DND-41 (cell line): ENCODE results near the gene CCBE1.

Experiments used
- ATAC-seq: fragments of 200-7000 bp; cut with Tn5 transposase; 3 replicates; pipeline ENCODE4 v1.9.1; 2021; ENCODE audit warnings: low read depth; ENCODE audit not compliant: insufficient read depth
- DNase-seq: peaks from one replicate; pipeline ENCODE4 v3.0.0-alpha.2; 2020
- H2AFZ ChIP-seq: 2 replicates; pipeline ENCODE4 v1.6.0; 2012; ENCODE audit warnings: low read depth, low read length
- H3K27ac ChIP-seq: 2 replicates; pipeline ENCODE4 v1.5.1; 2012; ENCODE audit warnings: low read length, inconsistent platforms
- H3K27me3 ChIP-seq: fragments of 200-600 bp; sonication (generic); 2 replicates; pipeline ENCODE4 v1.6.0; 2012; ENCODE audit warnings: low read length, mild to moderate bottlenecking, inconsistent platforms; ENCODE audit not compliant: insufficient read depth, poor library complexity
- H3K36me3 ChIP-seq: 2 replicates; pipeline ENCODE4 v1.5.1; 2012; ENCODE audit warnings: low read length, inconsistent platforms; ENCODE audit not compliant: insufficient read depth
- H3K4me1 ChIP-seq: 2 replicates; pipeline ENCODE4 v1.5.1; 2012; ENCODE audit warnings: mild to moderate bottlenecking, low read length; ENCODE audit not compliant: insufficient read depth
- H3K4me2 ChIP-seq: 2 replicates; pipeline ENCODE4 v1.6.0; 2012; ENCODE audit warnings: mild to moderate bottlenecking, moderate library complexity, low read length, inconsistent platforms; ENCODE audit not compliant: insufficient read depth
- H3K4me3 ChIP-seq, 2 experiments: fragments of 200-600 bp in 1 of 2; shearing (Covaris generic) in 1 of 2; 2 replicates each; pipeline ENCODE4 v1.5.1; 2012 to 2016; ENCODE audit warnings: inconsistent platforms in 2 of 2, low read length in 2 of 2, mild to moderate bottlenecking in 2 of 2, low read depth in 1 of 2, moderate library complexity in 1 of 2
- H3K79me2 ChIP-seq: 2 replicates; pipeline ENCODE4 v1.6.0; 2012; ENCODE audit warnings: low read length, inconsistent platforms; ENCODE audit not compliant: insufficient read depth
- H3K9ac ChIP-seq: 2 replicates; pipeline ENCODE4 v1.6.0; 2012; ENCODE audit warnings: low read depth, mild to moderate bottlenecking, inconsistent platforms, low read length, moderate library complexity
- H3K9me3 ChIP-seq: 2 replicates; pipeline ENCODE4 v1.5.1; 2012; ENCODE audit warnings: low read length, moderate library complexity, mild to moderate bottlenecking, inconsistent platforms; ENCODE audit not compliant: insufficient read depth, severe bottlenecking
- H4K20me1 ChIP-seq: 2 replicates; pipeline ENCODE4 v1.6.0; 2012; ENCODE audit warnings: low read length; ENCODE audit not compliant: insufficient read depth
- EZH2 ChIP-seq: IDR thresholded peaks from 3 replicates; pipeline ENCODE4 v1.6.1; 2012; ENCODE audit warnings: borderline replicate concordance, low read depth, mild to moderate bottlenecking, moderate library complexity, low read length, inconsistent platforms; ENCODE audit not compliant: severe bottlenecking
- TF ChIP-seq, protein P1 (sequence below): IDR thresholded peaks from 2 replicates; pipeline ENCODE4 v1.5.1; 2012; ENCODE audit warnings: borderline replicate concordance, low read length, moderate library complexity, mild to moderate bottlenecking; ENCODE audit not compliant: poor library complexity, severe bottlenecking; ENCODE audit errors: extremely low read depth

CCBE1 gene

DNA sequence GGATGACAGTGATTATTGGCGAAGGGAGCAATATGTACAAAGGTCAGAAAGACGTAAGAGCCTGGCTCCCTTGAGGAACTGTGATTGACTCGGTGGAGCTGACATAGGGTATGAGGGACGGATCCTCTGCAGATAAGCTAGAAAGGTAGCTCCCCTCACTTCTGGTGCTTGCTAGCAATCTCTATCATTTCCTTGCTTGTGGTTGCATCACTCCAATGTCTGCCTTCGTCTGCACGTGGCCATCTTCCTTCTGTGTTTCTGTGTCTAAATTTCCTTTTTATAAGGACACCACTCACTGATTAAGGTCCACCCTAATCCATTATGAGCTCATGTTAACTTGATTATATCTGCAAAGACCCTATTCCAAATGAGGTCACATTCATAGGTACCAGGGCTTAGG lies 315.3 kb downstream of the CCBE1 start:
- H3K79me2 ChIP-seq, result no peaks in the 10 kb centered on the region
- H3K4me1 ChIP-seq, result no peaks in the 10 kb centered on the region
- no peak for ATAC-seq
- H3K4me2 ChIP-seq, result no peak overlapping the region
- H3K27ac ChIP-seq, result no peak overlapping the region
- no peak for DNase-seq
- H3K9ac ChIP-seq, result no peak overlapping the region
- no peak overlapping the region for H2AFZ ChIP-seq
- H3K27me3 ChIP-seq, result no peaks in the 10 kb centered on the region
- no peaks in the 10 kb centered on the region for H4K20me1 ChIP-seq
- no peaks in the 10 kb centered on the region for H3K36me3 ChIP-seq
- H3K4me3 ChIP-seq, result no peak overlapping the region
- TF ChIP-seq, protein P1, sequence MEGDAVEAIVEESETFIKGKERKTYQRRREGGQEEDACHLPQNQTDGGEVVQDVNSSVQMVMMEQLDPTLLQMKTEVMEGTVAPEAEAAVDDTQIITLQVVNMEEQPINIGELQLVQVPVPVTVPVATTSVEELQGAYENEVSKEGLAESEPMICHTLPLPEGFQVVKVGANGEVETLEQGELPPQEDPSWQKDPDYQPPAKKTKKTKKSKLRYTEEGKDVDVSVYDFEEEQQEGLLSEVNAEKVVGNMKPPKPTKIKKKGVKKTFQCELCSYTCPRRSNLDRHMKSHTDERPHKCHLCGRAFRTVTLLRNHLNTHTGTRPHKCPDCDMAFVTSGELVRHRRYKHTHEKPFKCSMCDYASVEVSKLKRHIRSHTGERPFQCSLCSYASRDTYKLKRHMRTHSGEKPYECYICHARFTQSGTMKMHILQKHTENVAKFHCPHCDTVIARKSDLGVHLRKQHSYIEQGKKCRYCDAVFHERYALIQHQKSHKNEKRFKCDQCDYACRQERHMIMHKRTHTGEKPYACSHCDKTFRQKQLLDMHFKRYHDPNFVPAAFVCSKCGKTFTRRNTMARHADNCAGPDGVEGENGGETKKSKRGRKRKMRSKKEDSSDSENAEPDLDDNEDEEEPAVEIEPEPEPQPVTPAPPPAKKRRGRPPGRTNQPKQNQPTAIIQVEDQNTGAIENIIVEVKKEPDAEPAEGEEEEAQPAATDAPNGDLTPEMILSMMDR, result no peak
- TF ChIP-seq EZH2, result no peak
- H3K9me3 ChIP-seq, result no peaks in the 10 kb centered on the region
